HG03575 (cell line): ENCODE measurements around the gene UBE2O.

ENCODE experiments used
- ATAC-seq: cut with Tn5 transposase; IDR thresholded peaks from one replicate; pipeline ENCODE4 v1.9.1; 2021; ENCODE audit not compliant: unreplicated experiment, insufficient number of reproducible peaks, low FRiP score; ENCODE audit errors: extremely low read depth

Gene UBE2O

GRCh38 chr17:76402711-76403110 lies 50.2 kb downstream of the UBE2O start:
- ATAC-seq, result no peak

GRCh38 chr17:76399175-76400172 lies 53.5 kb downstream of the UBE2O start:
- ATAC-seq, result no peak

- ATAC-seq, result no peak
These were observed 54.3 kb downstream of the UBE2O start for GRCh38 chr17:76398523-76399174.

- no peak for ATAC-seq
These were observed 55.0 kb downstream of the UBE2O start for GRCh38 chr17:76397687-76398522.

GRCh38 chr17:76397184-76397583 lies 55.8 kb downstream of the UBE2O start:
- ATAC-seq, result no peak

GRCh38 chr17:76395980-76396379 lies 57.0 kb downstream of the UBE2O start:
- no peak for ATAC-seq

GRCh38 chr17:76394166-76394565 lies 58.8 kb downstream of the UBE2O start:
- no peak for ATAC-seq

GRCh38 chr17:76391200-76391715 lies 61.7 kb downstream of the UBE2O start:
- ATAC-seq, result no peak

- no peak for ATAC-seq
These were observed 62.9 kb downstream of the UBE2O start for GRCh38 chr17:76390003-76390421.

GRCh38 chr17:76388966-76389888 lies 63.7 kb downstream of the UBE2O start:
- ATAC-seq, result no peak

GRCh38 chr17:76386966-76387765 lies 65.8 kb downstream of the UBE2O start:
- ATAC-seq, result no peak

GRCh38 chr17:76385892-76386786 lies 66.8 kb downstream of the UBE2O start:
- no peak for ATAC-seq

- no peak for ATAC-seq
These were observed 67.7 kb downstream of the UBE2O start for GRCh38 chr17:76384987-76385891.

GRCh38 chr17:76384222-76384986 lies 68.5 kb downstream of the UBE2O start, which contains the start of gene SPHK1:
Gene SPHK1, plus strand, starts transcription at chr17:76384609. Its CDS starts 1,036 bp downstream, at chr17:76385645.
- no peak for ATAC-seq
